Loucy (cell line): ENCODE results near the gene CYSLTR2.

ENCODE experiments used
- EZH2phosphoT487 ChIP-seq: fragments of 200-600 bp; IDR thresholded peaks from 2 replicates; pipeline ENCODE4 v1.6.1; 2018; ENCODE audit warnings: antibody characterized with exemption, mild to moderate bottlenecking, moderate library complexity, borderline replicate concordance
- TF ChIP-seq, protein P1 (sequence below): fragments of 200-600 bp; sonication (generic); conservative IDR thresholded peaks from 2 replicates; pipeline ENCODE4 v1.5.1; 2014; ENCODE audit warnings: mild to moderate bottlenecking, antibody characterized with exemption, low read length

DNA sequence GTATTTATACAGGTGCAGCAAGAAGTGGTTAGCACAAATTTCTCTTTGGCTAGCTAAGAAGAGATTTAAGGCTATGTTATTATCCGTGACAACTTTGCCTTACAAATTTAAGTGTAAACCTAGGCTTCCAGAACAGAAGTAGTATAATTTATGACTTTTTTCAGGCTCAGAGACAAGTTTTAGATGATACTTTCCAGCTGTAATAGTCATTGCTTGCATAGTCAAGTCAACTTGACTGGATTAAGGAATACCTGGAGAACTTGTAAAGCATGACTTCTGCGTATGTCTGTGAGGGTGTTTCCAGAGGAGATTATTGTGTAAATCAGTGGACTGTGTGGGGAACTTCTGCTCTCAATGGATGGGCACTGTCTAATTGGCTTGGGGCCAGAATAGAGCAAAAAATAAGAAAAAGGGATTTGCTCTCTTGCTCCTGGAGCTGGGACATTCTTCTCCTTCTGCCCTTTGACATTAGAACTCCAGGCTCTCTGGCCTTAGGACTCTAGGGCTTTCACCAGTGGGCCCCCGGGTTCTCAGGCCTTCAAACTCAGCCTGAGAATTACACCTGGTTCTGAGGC, 33.0 kb downstream of the CYSLTR2 start:
- TF ChIP-seq, protein P1, sequence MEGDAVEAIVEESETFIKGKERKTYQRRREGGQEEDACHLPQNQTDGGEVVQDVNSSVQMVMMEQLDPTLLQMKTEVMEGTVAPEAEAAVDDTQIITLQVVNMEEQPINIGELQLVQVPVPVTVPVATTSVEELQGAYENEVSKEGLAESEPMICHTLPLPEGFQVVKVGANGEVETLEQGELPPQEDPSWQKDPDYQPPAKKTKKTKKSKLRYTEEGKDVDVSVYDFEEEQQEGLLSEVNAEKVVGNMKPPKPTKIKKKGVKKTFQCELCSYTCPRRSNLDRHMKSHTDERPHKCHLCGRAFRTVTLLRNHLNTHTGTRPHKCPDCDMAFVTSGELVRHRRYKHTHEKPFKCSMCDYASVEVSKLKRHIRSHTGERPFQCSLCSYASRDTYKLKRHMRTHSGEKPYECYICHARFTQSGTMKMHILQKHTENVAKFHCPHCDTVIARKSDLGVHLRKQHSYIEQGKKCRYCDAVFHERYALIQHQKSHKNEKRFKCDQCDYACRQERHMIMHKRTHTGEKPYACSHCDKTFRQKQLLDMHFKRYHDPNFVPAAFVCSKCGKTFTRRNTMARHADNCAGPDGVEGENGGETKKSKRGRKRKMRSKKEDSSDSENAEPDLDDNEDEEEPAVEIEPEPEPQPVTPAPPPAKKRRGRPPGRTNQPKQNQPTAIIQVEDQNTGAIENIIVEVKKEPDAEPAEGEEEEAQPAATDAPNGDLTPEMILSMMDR: no peak
- TF ChIP-seq EZH2phosphoT487: no peak
